Osteoblast (primary cell): ENCODE results near the gene VPS37C. TPM values are rescaled to one million over a fixed set of nuclear protein-coding genes. Genes with fewer than 3 reads are reported as not detected.

ENCODE experiments used
- DNase-seq: peaks from one replicate; pipeline ENCODE4 v3.0.0; 2011; ENCODE audit warnings: low spot score, mixed read lengths; ENCODE audit not compliant: insufficient read length; ENCODE audit errors: missing footprints
- H2AFZ ChIP-seq: 2 replicates; pipeline ENCODE4 v1.6.0; 2011; ENCODE audit warnings: mild to moderate bottlenecking, low read length
- H3K27ac ChIP-seq: 2 replicates; pipeline ENCODE4 v1.5.1; 2011; ENCODE audit warnings: mild to moderate bottlenecking, low read depth, low read length, moderate library complexity
- H3K27me3 ChIP-seq: 2 replicates; pipeline ENCODE4 v1.6.0; 2012; ENCODE audit warnings: mild to moderate bottlenecking, control low read depth, inconsistent platforms, low read length, moderate library complexity; ENCODE audit not compliant: insufficient read depth
- H3K36me3 ChIP-seq: 2 replicates; pipeline ENCODE4 v1.5.1; 2011; ENCODE audit warnings: mild to moderate bottlenecking, low read length, control low read depth, moderate library complexity; ENCODE audit not compliant: insufficient read depth
- H3K4me1 ChIP-seq: 2 replicates; pipeline ENCODE4 v1.5.1; 2011; ENCODE audit warnings: mild to moderate bottlenecking, low read length, control low read depth, moderate library complexity; ENCODE audit not compliant: insufficient read depth
- H3K4me2 ChIP-seq: 2 replicates; pipeline ENCODE4 v1.6.0; 2011; ENCODE audit warnings: mild to moderate bottlenecking, low read length; ENCODE audit not compliant: insufficient read depth
- H3K4me3 ChIP-seq: fragments of 200-600 bp; sonication (generic); 3 replicates; pipeline ENCODE4 v1.5.1; 2012; ENCODE audit warnings: mild to moderate bottlenecking, low read length, inconsistent platforms; ENCODE audit not compliant: insufficient read depth
- H3K79me2 ChIP-seq: 2 replicates; pipeline ENCODE4 v1.6.0; 2012; ENCODE audit warnings: mild to moderate bottlenecking, low read length, control low read depth, inconsistent platforms; ENCODE audit not compliant: insufficient read depth
- H3K9me3 ChIP-seq: 2 replicates; pipeline ENCODE4 v1.5.1; 2011; ENCODE audit warnings: low read depth, low read length, control low read depth
- H4K20me1 ChIP-seq: 2 replicates; pipeline ENCODE4 v1.6.0; 2012; ENCODE audit warnings: mild to moderate bottlenecking, low read length, control low read depth; ENCODE audit not compliant: insufficient read depth
- total RNA-seq: library from RNA; depleted of rRNA; stranded (reverse); fragments of >200 nt; gene quantifications from 2 replicates; pipeline ENCODE4 v1.2.3, GENCODE V29; 2012
- TF ChIP-seq, protein P1 (sequence below): IDR thresholded peaks from 2 replicates; pipeline ENCODE4 v1.5.1; 2011; ENCODE audit warnings: mild to moderate bottlenecking, low read depth, low read length, moderate library complexity; ENCODE audit errors: extremely low read depth

The VPS37C gene
- total RNA-seq, 1 donor: 19.2 TPM

DNA sequence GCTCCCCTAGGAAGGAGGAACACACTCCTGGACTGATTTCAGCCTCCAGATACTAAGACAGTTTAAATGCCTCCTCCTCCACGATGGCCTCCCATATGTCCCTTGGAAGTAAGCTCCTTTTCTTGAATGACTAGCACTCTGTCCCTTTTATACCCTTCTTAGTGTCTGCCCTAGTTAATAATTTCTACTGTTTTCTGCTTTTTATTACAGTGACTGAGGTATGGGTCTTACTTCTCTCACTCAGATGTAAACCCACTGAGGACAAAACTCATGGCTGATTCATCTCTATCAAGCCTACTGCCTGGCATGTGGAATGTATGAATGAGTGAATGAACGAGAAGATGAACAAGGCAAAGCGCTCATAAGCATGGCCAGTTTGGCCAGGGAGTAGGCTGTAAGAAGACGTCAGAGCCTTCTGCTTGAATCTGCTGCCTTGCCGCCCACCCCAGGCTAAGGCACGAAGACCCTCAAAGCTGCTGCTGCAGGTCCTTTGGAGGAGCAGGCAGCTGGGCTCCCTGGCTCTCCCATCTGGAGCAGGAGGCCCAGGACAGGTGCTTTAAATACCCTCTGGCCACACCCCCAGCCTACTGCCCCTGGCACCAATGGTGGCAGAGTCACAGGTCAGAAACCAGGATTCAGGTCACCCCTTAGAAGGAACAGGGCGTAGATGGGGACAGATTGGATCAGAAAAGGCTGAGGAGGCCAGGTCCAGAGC lies 33.9 kb upstream of the VPS37C start:
- H3K9me3 ChIP-seq: peaks cover 6% of the 10 kb centered on the region
- no peak overlapping the region for H2AFZ ChIP-seq
- no peak overlapping the region for H3K4me3 ChIP-seq
- DNase-seq: no peak
- H3K79me2 ChIP-seq: no peaks in the 10 kb centered on the region
- peaks cover 10% of the 10 kb centered on the region for H3K27me3 ChIP-seq
- TF ChIP-seq, protein P1, sequence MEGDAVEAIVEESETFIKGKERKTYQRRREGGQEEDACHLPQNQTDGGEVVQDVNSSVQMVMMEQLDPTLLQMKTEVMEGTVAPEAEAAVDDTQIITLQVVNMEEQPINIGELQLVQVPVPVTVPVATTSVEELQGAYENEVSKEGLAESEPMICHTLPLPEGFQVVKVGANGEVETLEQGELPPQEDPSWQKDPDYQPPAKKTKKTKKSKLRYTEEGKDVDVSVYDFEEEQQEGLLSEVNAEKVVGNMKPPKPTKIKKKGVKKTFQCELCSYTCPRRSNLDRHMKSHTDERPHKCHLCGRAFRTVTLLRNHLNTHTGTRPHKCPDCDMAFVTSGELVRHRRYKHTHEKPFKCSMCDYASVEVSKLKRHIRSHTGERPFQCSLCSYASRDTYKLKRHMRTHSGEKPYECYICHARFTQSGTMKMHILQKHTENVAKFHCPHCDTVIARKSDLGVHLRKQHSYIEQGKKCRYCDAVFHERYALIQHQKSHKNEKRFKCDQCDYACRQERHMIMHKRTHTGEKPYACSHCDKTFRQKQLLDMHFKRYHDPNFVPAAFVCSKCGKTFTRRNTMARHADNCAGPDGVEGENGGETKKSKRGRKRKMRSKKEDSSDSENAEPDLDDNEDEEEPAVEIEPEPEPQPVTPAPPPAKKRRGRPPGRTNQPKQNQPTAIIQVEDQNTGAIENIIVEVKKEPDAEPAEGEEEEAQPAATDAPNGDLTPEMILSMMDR: no peak
- H3K4me1 ChIP-seq: no peaks in the 10 kb centered on the region
- H3K4me2 ChIP-seq: no peak overlapping the region
- no peak overlapping the region for H3K27ac ChIP-seq
- no peaks in the 10 kb centered on the region for H3K36me3 ChIP-seq
- H4K20me1 ChIP-seq: no peaks in the 10 kb centered on the region

DNA sequence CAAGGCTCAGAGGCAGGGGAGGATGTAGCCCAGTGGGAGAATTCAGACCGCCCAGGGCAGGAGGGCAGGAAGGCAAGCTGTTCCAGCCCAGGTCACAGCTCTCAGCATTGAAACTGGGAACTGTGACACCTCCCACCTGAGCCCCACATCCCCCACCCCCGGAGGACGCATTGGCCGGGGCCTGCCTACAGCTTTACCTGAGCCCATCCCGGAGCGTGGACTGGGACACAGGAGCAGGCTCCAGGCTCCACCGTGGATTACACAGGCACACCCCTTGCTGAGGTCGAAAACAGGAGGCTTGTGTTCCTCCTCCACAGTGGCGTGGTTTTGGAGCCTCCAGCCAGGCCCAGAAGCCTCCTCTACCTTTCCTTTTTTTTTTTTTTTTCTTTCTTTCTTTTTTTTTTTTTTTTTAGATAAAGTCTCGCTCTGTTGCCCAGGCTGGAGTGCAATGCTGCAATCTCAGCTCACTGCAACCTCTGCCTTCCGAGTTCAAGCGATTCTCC lies 33.0 kb upstream of the VPS37C start:
- TF ChIP-seq, protein P1: no peak
- no peaks in the 10 kb centered on the region for H3K79me2 ChIP-seq
- H3K27ac ChIP-seq: no peak overlapping the region
- H3K4me3 ChIP-seq: no peak overlapping the region
- no peak overlapping the region for H2AFZ ChIP-seq
- no peak overlapping the region for H3K4me2 ChIP-seq
- DNase-seq: no peak
- peaks cover 10% of the 10 kb centered on the region for H3K27me3 ChIP-seq
- H4K20me1 ChIP-seq: no peaks in the 10 kb centered on the region
- no peaks in the 10 kb centered on the region for H3K4me1 ChIP-seq
- H3K9me3 ChIP-seq: peaks cover 4% of the 10 kb centered on the region
- H3K36me3 ChIP-seq: no peaks in the 10 kb centered on the region

DNA sequence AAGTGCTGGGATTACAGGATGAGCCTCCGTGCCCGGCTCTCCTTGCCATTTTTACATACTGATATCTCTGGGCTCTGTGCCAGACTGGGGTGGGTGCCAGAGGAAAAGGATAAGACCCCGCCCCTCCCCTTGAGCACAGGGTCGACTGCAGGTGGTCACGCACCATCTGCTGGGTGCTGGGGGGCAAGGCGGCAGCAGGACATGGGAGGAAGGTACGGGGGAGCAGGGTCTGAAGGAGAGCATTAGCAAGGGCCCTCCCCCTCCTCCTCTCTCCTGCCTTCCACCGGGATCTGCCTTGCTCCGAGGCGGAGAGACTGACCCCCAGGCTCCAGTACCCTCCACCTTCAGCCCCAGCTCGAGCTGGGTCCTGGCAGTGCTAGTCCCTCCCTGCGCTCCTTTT lies 32.4 kb upstream of the VPS37C start:
- TF ChIP-seq, protein P1: no peak
- Histone ChIP-seq H3K9me3 (no peaks in the 10 kb centered on the region), H4K20me1 (no peaks in the 10 kb centered on the region), H3K4me3 (no peak overlapping the region), H3K27ac (no peak overlapping the region), H3K36me3 (no peaks in the 10 kb centered on the region), H3K27me3 (peaks cover 10% of the 10 kb centered on the region), H3K79me2 (no peaks in the 10 kb centered on the region), H2AFZ (no peak overlapping the region), H3K4me1 (no peaks in the 10 kb centered on the region), H3K4me2 (no peak overlapping the region)
- DNase-seq: no peak

DNA sequence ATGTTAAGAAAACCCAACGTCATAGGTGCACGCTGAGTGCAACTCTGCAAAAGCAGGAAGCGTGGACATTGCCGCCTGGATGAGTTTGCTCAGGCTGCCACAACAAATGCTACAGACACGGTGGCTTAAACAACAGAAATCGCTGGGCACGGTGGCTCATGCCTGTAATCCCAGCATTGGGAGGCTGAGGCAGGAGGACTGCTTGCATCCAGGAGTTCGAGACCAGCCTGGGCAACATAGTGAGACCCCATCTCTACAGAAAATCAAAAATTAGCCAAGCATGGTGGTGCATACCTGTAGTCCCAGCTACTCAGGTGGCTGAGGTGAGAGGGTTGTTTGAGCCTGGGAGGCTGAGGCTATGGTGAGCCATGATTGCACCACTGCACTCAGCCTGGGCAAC lies 28.7 kb upstream of the VPS37C start:
- H3K4me3 ChIP-seq: no peak overlapping the region
- H3K4me1 ChIP-seq: no peaks in the 10 kb centered on the region
- no peak for DNase-seq
- H3K36me3 ChIP-seq: no peaks in the 10 kb centered on the region
- TF ChIP-seq, protein P1: no peak
- no peak overlapping the region for H3K4me2 ChIP-seq
- no peak overlapping the region for H3K27ac ChIP-seq
- H2AFZ ChIP-seq: no peak overlapping the region
- no peaks in the 10 kb centered on the region for H3K9me3 ChIP-seq
- H3K27me3 ChIP-seq: peaks cover 10% of the 10 kb centered on the region
- no peaks in the 10 kb centered on the region for H4K20me1 ChIP-seq
- no peaks in the 10 kb centered on the region for H3K79me2 ChIP-seq
